HFFc6 (cell line): ENCODE data around the gene PLCZ1. TPM values are rescaled to one million over a fixed set of nuclear protein-coding genes. Genes with fewer than 3 reads are reported as not detected.

Experiments
- DNase-seq: peaks from one replicate; pipeline ENCODE4 v3.0.0-alpha.2; 2018
- H3K27ac Mint-ChIP-seq: 2 replicates; pipeline ENCODE4 v1.8.0; 2020; ENCODE audit warnings: mild to moderate bottlenecking, mixed read lengths
- H3K27me3 Mint-ChIP-seq: 2 replicates; pipeline ENCODE4 v1.8.0; 2021; ENCODE audit warnings: mild to moderate bottlenecking, moderate library complexity, mixed read lengths; ENCODE audit not compliant: insufficient read depth
- H3K36me3 Mint-ChIP-seq: 2 replicates; pipeline ENCODE4 v1.8.0; 2021; ENCODE audit warnings: low read depth, mixed read lengths
- H3K4me1 Mint-ChIP-seq: 2 replicates; pipeline ENCODE4 v1.8.0; 2020; ENCODE audit warnings: low read depth, mixed read lengths
- H3K4me3 Mint-ChIP-seq: 2 replicates; pipeline ENCODE4 v1.8.0; 2020; ENCODE audit warnings: mild to moderate bottlenecking, moderate library complexity, mixed read lengths
- H3K9me3 Mint-ChIP-seq: 2 replicates; pipeline ENCODE4 v1.8.0; 2020; ENCODE audit warnings: mild to moderate bottlenecking, mixed read lengths
- total RNA-seq, 6 experiments: library from RNA; stranded (reverse); fragmentation: NEBNext Ultra II Directional; extraction: Animal tissue kit (Norgen Biotek cat#: 25700); gene quantifications; 2 replicates in 1 of 6; 3 replicates in 5 of 6; pipeline ENCODE4 v1.2.3, GENCODE V29; 2021
- TF ChIP-seq, protein P1 (sequence below): fragments of 200-600 bp; sonication (generic); IDR thresholded peaks from 2 replicates; pipeline ENCODE4 v1.5.0; 2021; ENCODE audit warnings: antibody characterized with exemption, mild to moderate bottlenecking

PLCZ1 gene
- total RNA-seq, 6 experiments from 2014 or later, result not detected

DNA sequence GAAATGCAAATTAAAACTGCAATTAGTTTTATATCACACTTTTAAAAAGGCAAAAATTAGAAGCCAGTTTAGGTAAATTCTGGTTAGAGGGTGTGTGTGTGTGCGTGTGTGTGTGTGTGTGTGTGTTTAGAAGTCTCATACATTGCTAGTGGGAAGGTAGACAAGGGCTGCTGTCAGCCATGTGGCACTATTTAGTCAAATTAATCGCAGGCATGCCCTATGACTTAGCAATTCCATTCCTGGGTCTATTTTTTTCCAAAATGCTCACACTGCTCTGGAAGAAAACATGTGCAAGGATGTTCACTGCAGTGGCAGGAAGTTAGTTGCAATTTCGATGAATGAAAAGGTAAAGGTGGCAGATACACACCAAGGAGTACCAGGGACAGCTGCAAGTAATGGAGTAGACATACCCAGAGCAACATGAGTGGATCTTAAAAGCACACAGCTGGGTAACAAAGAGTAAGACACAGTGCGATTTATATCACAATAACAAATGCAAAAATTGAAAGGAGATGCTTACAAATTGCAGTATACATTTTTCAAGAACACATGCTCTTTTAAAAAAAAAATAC is 11.7 kb upstream of the PLCZ1 start:
- TF ChIP-seq, protein P1, sequence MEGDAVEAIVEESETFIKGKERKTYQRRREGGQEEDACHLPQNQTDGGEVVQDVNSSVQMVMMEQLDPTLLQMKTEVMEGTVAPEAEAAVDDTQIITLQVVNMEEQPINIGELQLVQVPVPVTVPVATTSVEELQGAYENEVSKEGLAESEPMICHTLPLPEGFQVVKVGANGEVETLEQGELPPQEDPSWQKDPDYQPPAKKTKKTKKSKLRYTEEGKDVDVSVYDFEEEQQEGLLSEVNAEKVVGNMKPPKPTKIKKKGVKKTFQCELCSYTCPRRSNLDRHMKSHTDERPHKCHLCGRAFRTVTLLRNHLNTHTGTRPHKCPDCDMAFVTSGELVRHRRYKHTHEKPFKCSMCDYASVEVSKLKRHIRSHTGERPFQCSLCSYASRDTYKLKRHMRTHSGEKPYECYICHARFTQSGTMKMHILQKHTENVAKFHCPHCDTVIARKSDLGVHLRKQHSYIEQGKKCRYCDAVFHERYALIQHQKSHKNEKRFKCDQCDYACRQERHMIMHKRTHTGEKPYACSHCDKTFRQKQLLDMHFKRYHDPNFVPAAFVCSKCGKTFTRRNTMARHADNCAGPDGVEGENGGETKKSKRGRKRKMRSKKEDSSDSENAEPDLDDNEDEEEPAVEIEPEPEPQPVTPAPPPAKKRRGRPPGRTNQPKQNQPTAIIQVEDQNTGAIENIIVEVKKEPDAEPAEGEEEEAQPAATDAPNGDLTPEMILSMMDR, result no peak
- DNase-seq, result no peak
- Mint-ChIP-seq H3K4me1 (peaks cover 78% of the 10 kb centered on the region), H3K4me3 (no peak overlapping the region), H3K9me3 (no peaks in the 10 kb centered on the region), H3K27me3 (peaks cover 1% of the 10 kb centered on the region; the same call in 1 of the 2 replicates), H3K27ac (peak overlapping the region; percentile 87), H3K36me3 (no peaks in the 10 kb centered on the region)

DNA sequence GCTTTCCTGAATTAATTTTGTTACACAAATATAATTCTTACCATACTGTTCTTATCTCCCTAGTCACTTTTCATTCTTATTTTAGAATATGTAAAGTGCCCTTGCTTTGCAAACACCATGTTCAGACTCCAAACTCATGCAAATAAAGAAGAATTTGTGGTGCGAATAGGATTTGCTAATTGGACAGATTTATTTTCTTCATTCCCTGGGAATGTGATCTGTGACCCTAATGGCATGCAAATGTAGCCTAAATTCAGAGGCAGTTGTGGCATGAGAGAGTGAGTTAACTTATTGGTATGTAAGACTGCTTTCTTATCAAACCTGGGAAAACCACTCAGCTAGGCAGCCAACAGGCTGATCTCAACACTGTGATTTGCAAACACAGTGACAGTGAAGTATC is 10.1 kb upstream of the PLCZ1 start:
- Mint-ChIP-seq H3K36me3 (no peaks in the 10 kb centered on the region), H3K9me3 (no peaks in the 10 kb centered on the region), H3K4me1 (peaks cover 62% of the 10 kb centered on the region), H3K27ac (peak overlapping the region; percentile 87), H3K4me3 (0 out of 2 replicates have a peak overlapping the region, but pooled peaks have one; percentile 11), H3K27me3 (peaks cover 1% of the 10 kb centered on the region)
- TF ChIP-seq, protein P1, result no peak
- peak; percentile 83 for DNase-seq

DNA sequence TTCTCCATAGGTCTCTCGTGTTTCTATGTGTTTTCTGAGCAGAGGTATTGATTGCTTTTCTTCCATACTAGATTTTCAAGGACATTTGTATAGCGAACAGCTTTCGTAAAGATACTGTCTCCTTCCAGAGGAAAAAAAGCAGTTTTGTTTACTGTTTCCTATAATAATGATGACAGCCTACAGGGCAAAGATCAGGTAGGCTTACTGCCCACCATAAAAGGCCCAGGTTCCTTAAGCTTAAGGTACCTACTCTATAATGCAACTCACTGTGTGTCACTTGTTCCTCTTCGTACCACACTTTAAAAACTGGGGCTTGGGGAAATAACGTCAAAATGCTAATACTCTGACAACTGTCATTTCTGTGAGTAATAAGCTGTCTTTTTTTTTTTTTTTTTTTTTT is 6.7 kb downstream of the PLCZ1 start:
- Mint-ChIP-seq H3K4me1 (no peaks in the 10 kb centered on the region; the same call in 1 of the 2 replicates), H3K9me3 (peaks cover 20% of the 10 kb centered on the region), H3K27ac (no peak overlapping the region), H3K4me3 (no peak overlapping the region), H3K27me3 (no peaks in the 10 kb centered on the region; the same call in 1 of the 2 replicates), H3K36me3 (peaks cover 16% of the 10 kb centered on the region)
- no peak for DNase-seq
- TF ChIP-seq, protein P1, result no peak

DNA sequence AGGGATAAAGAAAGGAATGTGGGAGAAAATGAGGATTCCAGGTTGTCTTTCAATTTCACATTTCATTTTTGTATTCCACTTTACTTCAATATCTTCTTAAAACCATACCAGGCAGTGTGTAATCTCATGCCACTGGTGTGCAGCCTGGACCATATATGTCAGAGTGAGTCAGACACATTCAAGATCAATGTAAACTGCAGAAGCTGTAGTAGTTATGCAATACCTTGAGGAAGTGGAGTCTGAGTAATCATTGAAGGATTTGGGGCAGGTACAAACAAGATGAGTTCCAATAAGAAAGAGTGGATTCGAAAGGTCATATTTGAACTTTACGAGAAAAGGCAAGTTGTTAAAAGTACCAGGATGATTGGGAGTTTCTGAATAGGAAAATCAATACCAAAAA is 14.1 kb downstream of the PLCZ1 start:
- TF ChIP-seq, protein P1, result no peak
- Mint-ChIP-seq H3K4me1 (peaks cover 45% of the 10 kb centered on the region), H3K27me3 (no peaks in the 10 kb centered on the region), H3K36me3 (peaks cover 5% of the 10 kb centered on the region; the same call in 1 of the 2 replicates), H3K9me3 (no peaks in the 10 kb centered on the region), H3K4me3 (peak overlapping the region; percentile 8; the same call in 1 of the 2 replicates), H3K27ac (peak overlapping the region; percentile 9)
- DNase-seq, result peak; percentile 56

DNA sequence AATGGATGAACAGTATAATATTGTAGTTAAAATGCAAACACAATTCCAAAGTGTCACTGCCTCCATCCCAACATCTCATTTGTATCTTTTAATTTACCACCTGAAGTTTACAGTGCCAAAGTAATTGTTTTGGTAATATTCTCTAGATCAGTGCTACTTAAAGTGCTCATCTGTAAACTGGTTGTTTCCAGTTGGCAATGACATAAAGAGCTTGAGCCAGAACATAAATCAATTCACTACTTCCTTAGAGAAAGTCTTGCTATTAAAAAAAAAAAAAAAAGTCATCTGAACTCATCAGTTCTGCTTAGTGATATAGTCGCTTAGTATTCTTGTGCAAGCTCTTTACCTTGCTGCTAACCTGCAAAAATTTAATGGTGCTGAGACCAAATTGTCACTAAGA is 16.4 kb downstream of the PLCZ1 start:
- TF ChIP-seq, protein P1, result no peak
- H3K27ac Mint-ChIP-seq, result no peak overlapping the region
- no peaks in the 10 kb centered on the region for H3K9me3 Mint-ChIP-seq
- H3K4me3 Mint-ChIP-seq, result no peak overlapping the region
- peaks cover 5% of the 10 kb centered on the region; the same call in 1 of the 2 replicates for H3K36me3 Mint-ChIP-seq
- no peaks in the 10 kb centered on the region; the same call in 1 of the 2 replicates for H3K27me3 Mint-ChIP-seq
- peaks cover 53% of the 10 kb centered on the region for H3K4me1 Mint-ChIP-seq
- DNase-seq, result no peak
